Stimulated activated naive B cell treated with anti-CD40 and anti-IgM and Interleukin-4, amounts not matched to agents 10 μg/mL and 1 μg/mL and 100 μg/mL, for 72 hours (primary cell): Measurements from ENCODE around the gene UBE3C.
A peak's percentile ranks its signal among the peaks of the same experiment; 100 is the strongest.

Experiments used
- ATAC-seq, 2 donors: fragments of 150-1000 bp; cut with Tn5 transposase; replicated peaks; 2 replicates each; pipeline ENCODE4 v1.10.0; 2021; ENCODE audit warnings: moderate library complexity in 1 of 2
- DNase-seq: peaks from one replicate; pipeline ENCODE4 v3.0.0; 2021
- H3K27ac Mint-ChIP-seq: one replicate; pipeline ENCODE4 v1.8.0; 2022; ENCODE audit warnings: mild to moderate bottlenecking, mixed read lengths
- H3K27me3 Mint-ChIP-seq, 2 donors: one replicate each; pipeline ENCODE4 v1.8.0; 2022; ENCODE audit warnings: mixed read lengths in 2 of 2
- H3K36me3 Mint-ChIP-seq, 2 donors: one replicate each; pipeline ENCODE4 v1.8.0; 2022; ENCODE audit warnings: mixed read lengths in 2 of 2, mild to moderate bottlenecking in 1 of 2
- H3K4me1 Mint-ChIP-seq, 2 donors: one replicate each; pipeline ENCODE4 v1.8.0; 2022; ENCODE audit warnings: mixed read lengths in 2 of 2, mild to moderate bottlenecking in 1 of 2
- H3K4me3 Mint-ChIP-seq, 2 donors: one replicate each; pipeline ENCODE4 v1.8.0; 2022; ENCODE audit warnings: mild to moderate bottlenecking in 2 of 2, mixed read lengths in 2 of 2, moderate library complexity in 1 of 2
- H3K9me3 Mint-ChIP-seq, 2 donors: one replicate each; pipeline ENCODE4 v1.8.0; 2022; ENCODE audit warnings: mixed read lengths in 2 of 2, mild to moderate bottlenecking in 1 of 2

The UBE3C gene

DNA sequence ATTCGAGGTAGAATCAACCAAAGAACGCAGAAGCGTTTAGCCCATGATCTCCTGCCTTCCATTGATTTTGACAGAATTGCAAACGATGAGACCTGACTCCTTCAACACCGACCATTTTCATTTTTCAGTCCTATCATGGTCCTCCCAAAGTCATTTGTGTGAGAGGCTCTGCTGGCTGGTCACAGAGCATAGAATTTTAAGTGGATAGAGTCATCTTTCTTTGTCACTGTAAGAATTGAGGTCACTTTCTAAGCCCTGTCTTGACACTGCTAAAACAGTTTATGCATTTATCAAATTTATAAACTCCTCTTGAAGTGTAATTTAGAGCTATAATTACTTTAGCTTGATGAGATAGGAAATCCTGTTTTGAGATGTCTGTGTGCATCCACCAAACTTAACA, 72.0 kb downstream of the UBE3C start:
- ATAC-seq (no peak), DNase-seq (no peak)
- peaks cover 27 to 49% of the 10 kb centered on the region in 2 donors for H3K36me3 Mint-ChIP-seq
- H3K9me3 Mint-ChIP-seq, result no peaks in the 10 kb centered on the region
- peaks cover 0 to 1% of the 10 kb centered on the region in 2 donors for H3K4me1 Mint-ChIP-seq
- H3K4me3 Mint-ChIP-seq, result no peak overlapping the region
- H3K27me3 Mint-ChIP-seq, result no peaks in the 10 kb centered on the region
- H3K27ac Mint-ChIP-seq, result no peak overlapping the region

DNA sequence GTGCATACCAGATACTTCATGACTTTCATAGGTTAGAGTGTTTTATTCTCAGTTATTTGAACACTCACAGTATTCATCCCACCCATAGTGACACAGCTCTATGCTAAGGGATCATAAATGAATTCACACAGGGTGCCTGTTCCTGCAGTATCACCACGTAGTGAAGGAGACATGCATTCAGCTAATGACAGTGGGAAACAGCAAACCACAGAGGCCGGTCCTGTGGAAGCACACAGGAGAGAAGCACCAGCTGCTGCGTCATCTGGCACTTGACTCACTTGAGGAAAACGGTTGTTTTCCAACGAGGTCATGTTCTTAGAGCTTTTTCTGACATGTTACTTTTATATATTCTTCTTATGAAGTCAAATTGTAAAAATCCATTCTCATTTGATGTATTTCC, 73.0 kb downstream of the UBE3C start:
- no peaks in the 10 kb centered on the region for H3K27me3 Mint-ChIP-seq
- peaks cover 27 to 49% of the 10 kb centered on the region in 2 donors for H3K36me3 Mint-ChIP-seq
- no peak overlapping the region for H3K4me3 Mint-ChIP-seq
- DNase-seq, result no peak
- no peak overlapping the region for H3K27ac Mint-ChIP-seq
- ATAC-seq, result no peak
- peaks cover 0 to 1% of the 10 kb centered on the region in 2 donors for H3K4me1 Mint-ChIP-seq
- no peaks in the 10 kb centered on the region for H3K9me3 Mint-ChIP-seq

DNA sequence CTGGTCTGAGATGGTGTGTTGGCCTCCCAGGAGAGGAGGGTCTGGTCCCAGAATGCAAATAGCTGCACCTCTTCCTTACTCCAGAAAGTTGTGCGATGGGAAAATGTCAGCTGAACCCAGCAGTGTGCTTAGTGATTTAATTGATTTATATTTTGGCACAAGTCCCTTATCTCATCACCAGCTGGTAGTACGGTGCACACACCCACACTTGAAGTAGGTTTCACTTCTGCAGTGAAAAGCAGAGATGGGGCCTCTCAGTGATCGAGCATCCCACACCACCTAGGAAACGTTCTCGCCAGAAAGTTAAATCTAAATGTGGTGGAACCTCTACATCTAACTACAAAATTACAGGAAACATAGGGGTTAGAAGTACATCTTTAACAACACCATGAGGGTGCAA, 80.4 kb downstream of the UBE3C start:
- Mint-ChIP-seq H3K36me3 (peaks cover 50 to 57% of the 10 kb centered on the region in 2 donors), H3K27ac (peak overlapping the region; percentile 31), H3K4me3 (no peak overlapping the region), H3K9me3 (no peaks in the 10 kb centered on the region), H3K27me3 (no peaks in the 10 kb centered on the region), H3K4me1 (peaks cover 10 to 20% of the 10 kb centered on the region in 2 donors)
- peak; percentile 4 for DNase-seq
- ATAC-seq, result peak; percentile 96 to 98

DNA sequence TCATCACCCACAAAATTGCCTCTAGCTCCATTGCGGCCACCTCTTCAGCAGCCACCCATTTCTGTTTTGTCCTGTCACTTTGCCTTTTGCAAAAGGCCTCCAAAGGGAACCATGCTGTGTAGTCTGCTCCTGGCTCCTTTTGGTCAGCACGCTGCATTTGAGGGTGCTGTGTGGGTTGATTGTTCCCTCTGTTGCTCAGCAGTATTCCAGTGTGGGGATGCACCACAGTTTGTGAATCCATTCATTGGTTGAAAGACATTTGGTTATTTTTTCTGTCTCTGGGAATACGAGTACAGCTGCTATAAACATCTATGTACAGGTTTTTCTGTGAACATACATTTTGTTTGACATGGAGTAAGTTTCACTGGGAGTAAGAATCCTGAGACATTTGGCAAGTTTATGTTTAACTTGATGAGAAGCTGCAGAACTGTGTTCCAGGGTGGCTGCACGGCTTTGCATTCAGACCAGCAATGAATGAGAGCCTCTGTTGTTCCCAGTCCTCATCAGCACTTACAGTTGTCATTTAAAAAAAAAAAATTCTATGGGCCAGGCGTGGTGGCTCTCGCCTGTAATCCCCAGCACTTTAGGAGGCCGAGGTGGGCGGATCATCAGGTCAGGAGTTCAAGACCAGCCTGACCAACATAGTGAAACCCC, 82.3 kb downstream of the UBE3C start:
- H3K9me3 Mint-ChIP-seq, result no peaks in the 10 kb centered on the region
- no peak overlapping the region for H3K27ac Mint-ChIP-seq
- no peak overlapping the region for H3K4me3 Mint-ChIP-seq
- peaks cover 10 to 20% of the 10 kb centered on the region in 2 donors for H3K4me1 Mint-ChIP-seq
- peaks cover 48 to 57% of the 10 kb centered on the region in 2 donors for H3K36me3 Mint-ChIP-seq
- ATAC-seq (no peak), DNase-seq (no peak)
- H3K27me3 Mint-ChIP-seq, result no peaks in the 10 kb centered on the region

DNA sequence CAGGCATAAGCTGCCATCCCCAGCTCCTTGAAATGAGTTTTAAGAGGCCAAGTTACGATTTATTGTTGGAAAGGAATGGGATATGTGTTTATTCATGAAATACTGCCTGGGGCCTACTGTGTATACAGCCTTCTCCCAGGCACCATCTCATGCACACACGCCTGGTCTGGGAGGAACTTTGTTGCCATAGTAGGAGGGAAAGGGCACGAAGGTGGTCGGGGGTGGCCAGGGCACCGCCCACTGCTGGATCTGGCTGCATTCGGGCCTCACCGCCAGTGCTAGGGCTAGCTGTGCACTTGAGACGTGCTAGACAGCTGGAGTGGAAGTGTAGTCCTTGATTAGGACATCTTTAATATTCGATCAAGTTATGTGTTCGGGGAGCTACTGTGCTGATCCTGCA, 84.0 kb downstream of the UBE3C start:
- Mint-ChIP-seq H3K9me3 (no peaks in the 10 kb centered on the region), H3K27me3 (no peaks in the 10 kb centered on the region), H3K4me3 (no peak overlapping the region), H3K4me1 (peaks cover 10 to 19% of the 10 kb centered on the region in 2 donors), H3K36me3 (peaks cover 44 to 52% of the 10 kb centered on the region in 2 donors), H3K27ac (no peak overlapping the region)
- ATAC-seq (no peak), DNase-seq (no peak)

DNA sequence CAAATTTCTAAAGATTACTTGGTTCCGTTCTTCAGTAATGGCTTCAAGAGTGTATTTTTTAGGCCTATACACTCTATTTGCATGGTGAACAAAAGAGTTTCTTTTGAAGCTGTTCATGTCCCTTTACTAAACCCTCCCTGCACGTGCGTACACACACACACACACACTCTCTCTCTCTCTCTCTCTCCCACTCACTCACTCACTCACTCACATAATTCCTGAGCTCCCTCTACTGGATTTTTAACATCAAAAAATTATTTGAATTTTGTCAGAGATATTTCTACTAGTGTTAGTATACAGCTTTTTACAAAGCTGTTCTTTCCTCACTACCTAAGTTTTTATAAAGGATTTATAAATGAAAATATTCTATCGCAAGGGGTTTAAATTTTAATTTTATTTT, 85.9 kb downstream of the UBE3C start:
- ATAC-seq (no peak), DNase-seq (no peak)
- Mint-ChIP-seq H3K36me3 (peaks cover 35 to 46% of the 10 kb centered on the region in 2 donors), H3K27ac (no peak overlapping the region), H3K4me1 (no peaks in the 10 kb centered on the region), H3K9me3 (no peaks in the 10 kb centered on the region), H3K4me3 (no peak overlapping the region), H3K27me3 (no peaks in the 10 kb centered on the region)

DNA sequence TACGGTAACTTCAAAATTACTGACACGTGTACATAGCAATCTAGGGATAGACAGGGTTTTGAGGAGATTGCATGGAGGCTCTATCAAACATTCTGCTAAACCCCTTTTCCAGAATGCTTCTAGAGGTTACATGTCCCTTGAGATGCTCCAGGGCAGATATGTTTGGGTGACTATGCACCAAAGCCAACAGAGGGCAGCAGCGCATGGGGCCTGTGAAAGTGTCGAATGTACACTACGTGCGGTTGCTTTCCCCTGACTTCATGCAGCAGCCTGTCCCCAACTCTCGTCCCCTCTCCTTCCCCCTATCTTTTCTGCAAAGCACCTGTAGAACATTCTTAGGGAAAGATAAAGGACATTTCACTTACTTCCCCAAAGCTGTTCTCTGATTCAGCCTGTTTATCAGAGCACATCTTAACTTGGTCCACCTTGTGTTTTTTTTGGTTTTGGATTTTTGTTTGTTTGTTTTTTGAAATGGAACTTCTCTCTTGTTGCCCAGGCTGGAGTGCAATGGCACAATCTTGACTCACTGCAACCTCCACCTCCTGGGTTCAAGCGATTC, 90.2 kb downstream of the UBE3C start:
- no peaks in the 10 kb centered on the region for H3K27me3 Mint-ChIP-seq
- peaks cover 0 to 4% of the 10 kb centered on the region in 2 donors for H3K4me1 Mint-ChIP-seq
- no peak overlapping the region for H3K4me3 Mint-ChIP-seq
- no peak overlapping the region for H3K27ac Mint-ChIP-seq
- no peak for DNase-seq
- ATAC-seq, result no peak
- H3K9me3 Mint-ChIP-seq, result no peaks in the 10 kb centered on the region
- H3K36me3 Mint-ChIP-seq, result peaks cover 29 to 48% of the 10 kb centered on the region in 2 donors

DNA sequence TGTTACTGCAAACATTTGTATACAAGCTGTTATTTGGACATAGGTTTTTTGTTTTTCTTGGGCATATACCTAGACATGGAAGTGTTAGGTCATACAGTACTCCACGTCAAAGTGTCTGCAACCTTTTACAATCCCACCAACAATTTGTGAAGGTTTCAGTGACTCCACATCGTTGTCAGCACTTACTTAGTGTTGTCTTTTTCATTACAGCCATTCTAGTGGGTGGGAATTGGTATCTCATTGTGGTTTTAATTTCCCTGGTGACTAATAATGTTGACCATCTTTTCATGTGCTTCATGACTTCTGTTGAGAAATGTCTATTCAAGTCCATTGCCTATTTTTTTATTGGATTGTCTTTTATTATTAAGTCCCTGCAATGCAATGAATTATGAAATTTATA, 95.0 kb downstream of the UBE3C start:
- Mint-ChIP-seq H3K4me1 (peaks cover 0 to 8% of the 10 kb centered on the region in 2 donors), H3K9me3 (no peaks in the 10 kb centered on the region), H3K36me3 (peaks cover 35 to 46% of the 10 kb centered on the region in 2 donors), H3K27ac (no peak overlapping the region), H3K4me3 (no peak overlapping the region), H3K27me3 (no peaks in the 10 kb centered on the region)
- DNase-seq (no peak), ATAC-seq (no peak)

DNA sequence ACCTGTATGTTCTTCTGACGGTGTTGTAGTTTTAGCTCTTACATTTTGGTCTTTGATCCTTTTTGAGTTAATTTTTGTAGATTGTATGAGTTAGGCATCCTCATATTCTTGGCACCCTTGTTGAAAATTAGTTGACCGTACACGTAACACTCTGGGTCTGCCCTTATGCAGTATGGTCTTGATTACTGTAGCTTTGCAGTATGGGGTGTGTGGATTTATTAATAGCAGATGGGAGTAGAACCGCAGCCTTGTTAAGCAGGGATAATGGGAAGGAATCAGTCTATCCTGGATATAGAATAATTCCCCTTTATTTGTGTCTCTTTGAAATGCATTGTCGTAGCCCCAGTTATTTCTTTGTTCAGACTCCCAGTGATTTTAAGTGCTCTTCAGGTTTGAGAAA, 95.5 kb downstream of the UBE3C start:
- Mint-ChIP-seq H3K4me1 (peaks cover 0 to 8% of the 10 kb centered on the region in 2 donors), H3K27me3 (no peaks in the 10 kb centered on the region), H3K4me3 (no peak overlapping the region), H3K9me3 (peaks cover 0 to under 1% of the 10 kb centered on the region in 2 donors), H3K27ac (no peak overlapping the region), H3K36me3 (peaks cover 37 to 47% of the 10 kb centered on the region in 2 donors)
- DNase-seq (no peak), ATAC-seq (no peak)

DNA sequence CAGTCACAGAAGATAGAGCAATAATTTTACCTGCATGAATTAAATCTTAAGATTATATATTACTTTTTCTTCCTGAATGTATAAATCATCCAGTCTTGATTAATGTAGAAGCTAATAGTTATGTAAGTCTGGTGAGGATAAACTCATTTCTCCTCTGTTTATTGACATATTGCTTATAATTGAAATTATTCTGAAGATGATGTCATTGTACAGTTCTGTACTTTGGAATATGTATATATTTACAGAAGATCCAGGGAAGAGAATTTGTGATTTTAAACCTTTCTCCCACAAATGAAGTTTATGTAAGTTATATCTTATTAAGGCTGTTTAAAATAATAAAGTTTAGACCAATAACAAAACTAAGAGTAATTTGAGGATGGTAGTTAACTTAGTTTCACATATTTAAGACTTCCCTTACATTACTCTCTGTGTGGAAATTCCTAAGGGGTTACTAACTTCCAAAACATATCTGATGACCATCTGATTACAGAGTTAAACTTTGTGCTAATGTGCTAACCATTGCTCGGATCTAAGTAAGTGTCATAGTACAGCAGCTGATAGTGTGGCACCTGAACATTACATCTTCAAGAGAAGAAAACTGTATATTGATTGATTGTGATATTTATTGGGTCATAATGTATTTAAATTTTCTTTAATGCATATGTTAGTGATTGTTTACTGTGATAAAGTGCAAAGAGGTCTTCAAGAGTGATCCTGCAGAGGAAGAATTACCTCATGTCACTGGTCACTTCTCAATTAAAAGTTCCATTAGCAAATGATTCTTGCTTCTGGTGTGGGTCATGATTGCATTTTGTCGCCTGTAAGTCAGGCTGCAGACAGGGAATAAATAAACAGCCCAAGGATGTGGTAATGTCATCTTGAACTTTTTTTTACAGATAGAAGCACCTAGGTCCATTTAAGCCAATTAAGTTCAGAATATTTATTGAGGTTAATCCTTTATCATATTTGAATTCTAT, 96.9 kb downstream of the UBE3C start:
- DNase-seq (no peak), ATAC-seq (no peak)
- peaks cover 2 to 8% of the 10 kb centered on the region in 2 donors for H3K4me1 Mint-ChIP-seq
- peaks cover 3 to 5% of the 10 kb centered on the region in 2 donors for H3K9me3 Mint-ChIP-seq
- H3K4me3 Mint-ChIP-seq, result no peak overlapping the region
- H3K36me3 Mint-ChIP-seq, result peaks cover 43 to 59% of the 10 kb centered on the region in 2 donors
- no peak overlapping the region for H3K27ac Mint-ChIP-seq
- no peaks in the 10 kb centered on the region for H3K27me3 Mint-ChIP-seq

DNA sequence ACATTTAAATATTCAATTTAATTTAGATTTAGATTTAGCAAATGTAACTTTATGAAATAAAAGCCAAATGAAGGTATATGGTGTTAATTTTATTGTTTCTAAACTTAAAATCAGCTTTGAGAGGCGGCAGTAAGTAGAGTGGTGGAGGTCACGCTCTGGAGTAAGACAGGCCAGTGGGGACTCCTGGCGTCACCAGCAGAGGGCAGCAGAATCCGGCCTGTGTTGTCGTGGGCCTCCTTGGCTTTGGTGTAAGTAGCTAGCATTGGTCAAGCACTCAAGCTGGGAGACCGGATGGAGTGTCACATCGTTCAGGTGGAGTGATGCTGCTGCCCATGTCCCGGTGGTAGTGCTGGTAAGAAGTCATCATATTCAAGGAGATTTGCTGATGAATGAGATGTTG, 99.4 kb downstream of the UBE3C start:
- DNase-seq, result no peak
- H3K27me3 Mint-ChIP-seq, result no peaks in the 10 kb centered on the region
- H3K36me3 Mint-ChIP-seq, result peaks cover 37 to 68% of the 10 kb centered on the region in 2 donors
- peaks cover 3 to 5% of the 10 kb centered on the region in 2 donors for H3K9me3 Mint-ChIP-seq
- H3K4me3 Mint-ChIP-seq, result no peak overlapping the region
- H3K27ac Mint-ChIP-seq, result no peak overlapping the region
- H3K4me1 Mint-ChIP-seq, result peaks cover 4% of the 10 kb centered on the region in 2 donors
- ATAC-seq, result no peak

DNA sequence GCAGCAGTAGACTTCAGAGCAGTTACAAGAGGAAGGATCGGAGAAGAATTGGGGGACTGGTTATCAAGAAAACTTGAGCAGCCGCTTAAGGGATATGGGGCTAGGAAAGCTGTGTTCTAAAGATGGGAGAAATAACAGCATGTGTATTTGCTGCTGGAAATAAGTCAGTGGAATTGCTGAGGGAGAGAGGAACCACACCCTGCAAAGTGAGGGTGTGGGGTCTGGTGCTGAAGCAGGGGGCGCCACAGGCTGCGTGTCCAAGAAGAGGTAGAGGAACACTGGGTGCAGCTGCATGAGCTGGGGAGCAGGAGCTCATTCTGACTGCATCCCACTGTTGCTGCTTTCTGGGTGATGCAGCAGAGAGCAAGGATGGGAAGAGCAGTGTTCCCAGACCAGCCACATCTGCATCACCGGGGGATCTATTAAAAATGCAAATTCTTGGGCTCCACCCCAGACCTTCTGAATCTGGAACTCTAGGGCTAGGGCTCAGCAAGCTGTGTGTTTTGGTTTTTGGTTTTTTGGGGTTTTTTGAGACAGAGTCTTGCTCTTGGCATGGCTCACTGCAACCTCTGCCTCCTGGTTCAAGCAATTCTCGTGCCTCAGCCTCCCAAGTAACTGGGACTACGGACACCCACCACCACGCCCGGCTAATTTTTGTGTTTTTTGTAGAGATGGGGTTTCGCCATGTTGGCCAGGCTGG, 101.0 kb downstream of the UBE3C start:
- no peak overlapping the region for H3K4me3 Mint-ChIP-seq
- ATAC-seq (no peak), DNase-seq (no peak)
- H3K27ac Mint-ChIP-seq, result no peak overlapping the region
- peaks cover 4 to 7% of the 10 kb centered on the region in 2 donors for H3K4me1 Mint-ChIP-seq
- H3K36me3 Mint-ChIP-seq, result peaks cover 32 to 59% of the 10 kb centered on the region in 2 donors
- H3K27me3 Mint-ChIP-seq, result no peaks in the 10 kb centered on the region
- H3K9me3 Mint-ChIP-seq, result peaks cover 3 to 5% of the 10 kb centered on the region in 2 donors

DNA sequence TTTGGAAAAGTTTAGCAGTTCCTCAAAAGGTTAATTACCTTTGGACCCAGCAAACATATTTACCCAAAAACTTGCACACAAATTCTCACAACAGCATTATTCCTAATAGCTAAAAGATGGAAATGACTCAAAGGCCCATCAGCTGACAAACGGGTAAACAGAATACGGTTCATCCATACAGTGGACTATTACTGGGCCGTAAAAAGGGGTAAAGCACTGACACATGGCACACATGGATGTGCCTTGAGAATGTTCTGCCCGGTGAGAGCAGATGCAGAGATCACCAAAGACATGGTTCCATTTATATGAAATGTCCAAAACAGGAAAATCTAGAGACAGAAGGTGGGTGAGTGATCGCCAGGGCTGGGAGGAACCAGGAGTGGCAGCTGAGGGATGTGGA, 102.9 kb downstream of the UBE3C start:
- Mint-ChIP-seq H3K27me3 (no peaks in the 10 kb centered on the region), H3K9me3 (peaks cover 3 to 5% of the 10 kb centered on the region in 2 donors), H3K36me3 (peaks cover 32 to 64% of the 10 kb centered on the region in 2 donors), H3K27ac (no peak overlapping the region), H3K4me3 (no peak overlapping the region), H3K4me1 (peaks cover 4 to 7% of the 10 kb centered on the region in 2 donors)
- no peak for ATAC-seq
- no peak for DNase-seq
